RWPE2 (cell line): ENCODE results near the gene UXS1.

ENCODE experiments used
- ATAC-seq: fragments of 200-7000 bp; cut with Tn5 transposase; 3 replicates; pipeline ENCODE4 v1.9.1; 2021; ENCODE audit warnings: low read depth
- DNase-seq: peaks from one replicate; pipeline ENCODE4 v3.0.0-alpha.2; 2020; ENCODE audit warnings: low spot score
- H3K27ac ChIP-seq: fragments of 450-650 bp; 2 replicates; pipeline ENCODE4 v1.5.1; 2017; ENCODE audit warnings: mild to moderate bottlenecking; ENCODE audit not compliant: poor library complexity, severe bottlenecking
- H3K27me3 ChIP-seq: fragments of 250-450 bp; sonication (Bioruptor Pico); 2 replicates; pipeline ENCODE4 v1.5.1; 2021; ENCODE audit warnings: mild to moderate bottlenecking, moderate library complexity; ENCODE audit not compliant: insufficient read depth, poor library complexity, severe bottlenecking
- H3K36me3 ChIP-seq: fragments of 250-450 bp; sonication (Bioruptor Pico); 2 replicates; pipeline ENCODE4 v1.5.1; 2020; ENCODE audit warnings: low read depth, mild to moderate bottlenecking, moderate library complexity
- H3K4me1 ChIP-seq: fragments of 250-450 bp; sonication (Bioruptor Pico); 2 replicates; pipeline ENCODE4 v1.5.1; 2021; ENCODE audit warnings: mild to moderate bottlenecking, moderate library complexity; ENCODE audit not compliant: insufficient read depth, poor library complexity, severe bottlenecking
- H3K4me3 ChIP-seq: fragments of 250-450 bp; sonication (Bioruptor Pico); 2 replicates; pipeline ENCODE4 v1.5.1; 2021; ENCODE audit warnings: mild to moderate bottlenecking, moderate library complexity; ENCODE audit not compliant: severe bottlenecking
- H3K9me3 ChIP-seq: fragments of 250-450 bp; sonication (Bioruptor Pico); 2 replicates; pipeline ENCODE4 v1.5.1; 2021; ENCODE audit warnings: mild to moderate bottlenecking, moderate library complexity; ENCODE audit not compliant: severe bottlenecking
- CTCF ChIP-seq: fragments of 450-650 bp; IDR thresholded peaks from one replicate; pipeline ENCODE4 v1.5.1; 2017; ENCODE audit warnings: mild to moderate bottlenecking, moderate library complexity; ENCODE audit not compliant: poor library complexity, severe bottlenecking

UXS1 gene

DNA sequence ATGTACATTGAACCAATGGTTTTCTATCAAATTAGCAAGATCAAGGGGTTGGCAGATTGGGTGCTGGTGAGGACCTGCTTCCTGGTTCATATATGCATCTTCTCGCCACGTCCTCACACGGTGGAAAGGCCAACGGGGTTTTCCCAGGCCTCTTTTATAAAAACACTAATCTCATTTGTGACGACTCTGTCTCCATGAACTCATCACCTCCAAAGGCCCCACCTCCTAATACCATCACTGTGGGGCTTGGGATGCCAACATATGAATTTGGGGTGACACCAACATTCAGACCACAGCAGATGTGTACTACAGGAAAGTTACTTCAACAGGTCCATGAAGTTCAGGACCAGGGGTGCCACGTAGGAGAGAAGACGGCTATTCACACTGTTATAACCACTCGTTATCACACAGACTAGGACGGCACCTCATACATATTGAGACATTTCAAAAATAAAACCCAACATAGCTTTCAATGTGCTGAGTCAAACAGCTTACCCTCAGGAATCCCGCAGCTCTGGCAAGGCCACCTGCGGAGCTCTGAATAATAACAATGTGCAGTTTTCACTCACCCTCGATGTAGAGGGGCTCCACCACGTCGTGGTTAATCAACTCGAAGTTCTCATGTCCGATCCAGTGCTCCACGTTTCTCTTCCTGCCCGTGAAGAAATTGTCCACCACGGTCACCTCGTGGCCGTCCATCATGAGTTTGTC lies 49.3 kb downstream of the UXS1 start:
- no peak for TF ChIP-seq CTCF
- Histone ChIP-seq H3K4me3 (no peak overlapping the region), H3K36me3 (0 out of 2 replicates have a peak, but pooled peaks cover 6% of the 10 kb centered on the region), H3K4me1 (peaks cover 14% of the 10 kb centered on the region), H3K9me3 (no peaks in the 10 kb centered on the region), H3K27me3 (no peaks in the 10 kb centered on the region), H3K27ac (no peak overlapping the region)
- DNase-seq (no peak), ATAC-seq (no peak)

GRCh38 chr2:106143495-106144215 lies 50.4 kb downstream of the UXS1 start:
- no peak for TF ChIP-seq CTCF
- peaks cover 14% of the 10 kb centered on the region for H3K4me1 ChIP-seq
- no peaks in the 10 kb centered on the region for H3K9me3 ChIP-seq
- no peaks in the 10 kb centered on the region for H3K27me3 ChIP-seq
- no peak overlapping the region for H3K4me3 ChIP-seq
- ATAC-seq (peak; percentile 46; the same call in 2 of the 3 replicates), DNase-seq (no peak)
- H3K27ac ChIP-seq = no peak overlapping the region
- 0 out of 2 replicates have a peak, but pooled peaks cover 6% of the 10 kb centered on the region for H3K36me3 ChIP-seq

DNA sequence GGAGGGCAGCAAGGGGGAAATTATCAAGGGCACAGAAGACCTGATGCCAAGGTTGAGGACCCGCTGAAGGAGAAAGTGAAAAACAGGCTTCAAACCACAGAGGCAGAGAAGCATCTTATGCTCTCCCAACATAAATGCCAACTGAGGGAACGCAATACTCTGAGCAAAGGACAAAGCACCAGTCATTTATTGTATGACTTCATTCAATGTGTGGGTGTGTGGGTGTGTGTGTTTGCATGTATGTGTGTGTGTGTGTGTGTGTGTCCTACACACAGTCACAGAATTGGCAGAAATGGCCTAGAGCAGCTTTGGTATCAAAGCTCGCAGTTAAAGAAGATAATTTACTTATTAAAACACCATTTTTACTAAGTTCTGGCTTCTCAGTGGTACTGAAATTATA lies 51.4 kb downstream of the UXS1 start:
- H3K27ac ChIP-seq = no peak overlapping the region
- no peak overlapping the region for H3K4me3 ChIP-seq
- 0 out of 2 replicates have a peak, but pooled peaks cover 1% of the 10 kb centered on the region for H3K36me3 ChIP-seq
- H3K27me3 ChIP-seq = no peaks in the 10 kb centered on the region
- TF ChIP-seq CTCF = no peak
- H3K4me1 ChIP-seq = peaks cover 9% of the 10 kb centered on the region
- DNase-seq = no peak
- H3K9me3 ChIP-seq = no peaks in the 10 kb centered on the region
- ATAC-seq = no peak

- no peak overlapping the region for H3K4me3 ChIP-seq
- H3K4me1 ChIP-seq = no peaks in the 10 kb centered on the region
- no peak for ATAC-seq
- no peak for DNase-seq
- H3K27me3 ChIP-seq = no peaks in the 10 kb centered on the region
- TF ChIP-seq CTCF = no peak
- no peak overlapping the region for H3K27ac ChIP-seq
- no peaks in the 10 kb centered on the region for H3K36me3 ChIP-seq
- no peaks in the 10 kb centered on the region for H3K9me3 ChIP-seq
These were observed 53.2 kb downstream of the UXS1 start for GRCh38 chr2:106140913-106141312.

GRCh38 chr2:106140113-106140512 lies 54.0 kb downstream of the UXS1 start:
- Histone ChIP-seq H3K36me3 (no peaks in the 10 kb centered on the region), H3K27ac (no peak overlapping the region), H3K4me3 (no peak overlapping the region), H3K9me3 (no peaks in the 10 kb centered on the region), H3K27me3 (no peaks in the 10 kb centered on the region), H3K4me1 (no peaks in the 10 kb centered on the region)
- ATAC-seq = no peak
- no peak for DNase-seq
- no peak for TF ChIP-seq CTCF
